ENCODE measurements around the gene MTMR2.
"Not testable (repeated sequence)": the region's sequence is repeated elsewhere in the genome, so short reads cannot be mapped to it uniquely, and the experiment has no call there.

DNA sequence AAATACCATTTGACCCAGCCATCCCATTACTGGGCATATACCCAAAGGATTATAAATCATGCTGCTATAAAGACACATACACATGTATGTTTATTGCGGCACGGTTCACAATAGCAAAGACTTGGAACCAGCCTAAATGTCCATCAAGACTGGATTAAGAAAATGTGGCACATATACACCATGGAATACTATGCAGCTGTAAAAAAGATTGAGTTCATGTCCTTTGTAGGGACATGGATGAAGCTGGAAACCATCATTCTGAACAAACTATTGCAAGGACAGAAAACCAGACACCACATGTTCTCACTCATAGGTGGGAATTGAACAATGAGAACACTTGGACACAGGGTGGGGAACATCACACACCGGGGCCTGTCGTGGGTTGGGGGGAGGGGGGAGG is 112.9 kb downstream of the MTMR2 start:
- TF ChIP-seq, protein P1, sequence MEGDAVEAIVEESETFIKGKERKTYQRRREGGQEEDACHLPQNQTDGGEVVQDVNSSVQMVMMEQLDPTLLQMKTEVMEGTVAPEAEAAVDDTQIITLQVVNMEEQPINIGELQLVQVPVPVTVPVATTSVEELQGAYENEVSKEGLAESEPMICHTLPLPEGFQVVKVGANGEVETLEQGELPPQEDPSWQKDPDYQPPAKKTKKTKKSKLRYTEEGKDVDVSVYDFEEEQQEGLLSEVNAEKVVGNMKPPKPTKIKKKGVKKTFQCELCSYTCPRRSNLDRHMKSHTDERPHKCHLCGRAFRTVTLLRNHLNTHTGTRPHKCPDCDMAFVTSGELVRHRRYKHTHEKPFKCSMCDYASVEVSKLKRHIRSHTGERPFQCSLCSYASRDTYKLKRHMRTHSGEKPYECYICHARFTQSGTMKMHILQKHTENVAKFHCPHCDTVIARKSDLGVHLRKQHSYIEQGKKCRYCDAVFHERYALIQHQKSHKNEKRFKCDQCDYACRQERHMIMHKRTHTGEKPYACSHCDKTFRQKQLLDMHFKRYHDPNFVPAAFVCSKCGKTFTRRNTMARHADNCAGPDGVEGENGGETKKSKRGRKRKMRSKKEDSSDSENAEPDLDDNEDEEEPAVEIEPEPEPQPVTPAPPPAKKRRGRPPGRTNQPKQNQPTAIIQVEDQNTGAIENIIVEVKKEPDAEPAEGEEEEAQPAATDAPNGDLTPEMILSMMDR (IDR thresholded peaks at IDR 0.05): not testable (repeated sequence)
- TF ChIP-seq POLR2A (IDR thresholded peaks at IDR 0.05): not testable (repeated sequence)

Data from adrenal gland (tissue), 5 donors.